HepG2 (cell line): Measurements from ENCODE around the gene BRCA1. TPM values are rescaled to one million over a fixed set of nuclear protein-coding genes. Genes with fewer than 3 reads are reported as not detected.

Experiments used
- ARID2 ChIP-seq: sonication (generic); formaldehyde crosslinking; IDR thresholded peaks from 2 replicates; pipeline ENCODE4 v1.8.1; 2022; ENCODE audit warnings: mild to moderate bottlenecking, missing genetic modification reagents, borderline replicate concordance
- ATRX ChIP-seq: sonication (generic); formaldehyde crosslinking; IDR thresholded peaks from 2 replicates; pipeline ENCODE4 v1.4.0; 2020; ENCODE audit warnings: missing genetic modification reagents, borderline replicate concordance
- GFI1 ChIP-seq: sonication (generic); formaldehyde crosslinking; IDR thresholded peaks from 2 replicates; pipeline ENCODE4 v1.5.0; 2020; ENCODE audit warnings: missing genetic modification reagents, mild to moderate bottlenecking, borderline replicate concordance
- KAT8 ChIP-seq: IDR thresholded peaks from 2 replicates; pipeline ENCODE4 v1.6.1; 2016; ENCODE audit warnings: missing genetic modification reagents, missing compliant biosample characterization
- KIAA2018 ChIP-seq: sonication (generic); formaldehyde crosslinking; IDR thresholded peaks from 2 replicates; pipeline ENCODE4 v1.5.0; 2020; ENCODE audit warnings: mild to moderate bottlenecking, missing genetic modification reagents, borderline replicate concordance
- RBAK ChIP-seq: sonication (generic); formaldehyde crosslinking; IDR thresholded peaks from 2 replicates; pipeline ENCODE4 v1.5.1; 2020; ENCODE audit warnings: mild to moderate bottlenecking, missing genetic modification reagents
- YEATS4 ChIP-seq: sonication (generic); formaldehyde crosslinking; IDR thresholded peaks from 2 replicates; pipeline ENCODE4 v1.4.0; 2020; ENCODE audit warnings: missing genetic modification reagents, borderline replicate concordance
- ZNF18 ChIP-seq: sonication (generic); formaldehyde crosslinking; IDR thresholded peaks from 2 replicates; pipeline ENCODE4 v1.8.0; 2022; ENCODE audit warnings: mild to moderate bottlenecking, missing genetic modification reagents; ENCODE audit not compliant: insufficient replicate concordance
- ZNF687 ChIP-seq: sonication (generic); formaldehyde crosslinking; IDR thresholded peaks from 2 replicates; pipeline ENCODE4 v1.5.1; 2020; ENCODE audit warnings: mild to moderate bottlenecking, missing genetic modification reagents, moderate library complexity
- ZNF776 ChIP-seq: sonication (generic); formaldehyde crosslinking; IDR thresholded peaks from 2 replicates; pipeline ENCODE4 v1.4.0; 2020; ENCODE audit warnings: mild to moderate bottlenecking, missing genetic modification reagents
- polyA plus RNA-seq, 8 experiments: library from polyadenylated mRNA; depleted of rRNA in 3 of 8; stranded (reverse) in 7 of 8; unstranded in 1 of 8; fragments of >200 nt; fragmentation: Illumina TruSeq in 4 of 8; extraction: Trizol in 4 of 8; gene quantifications; 2 replicates each; pipeline versions ENCODE4 v1.2.1 to v1.2.3, GENCODE V29; 2011 to 2016; ENCODE audit warnings: low read depth in 4 of 8, missing spikeins in 1 of 8, mixed read lengths in 1 of 8; ENCODE audit not compliant: insufficient read depth in 1 of 8
- total RNA-seq, 5 experiments: library from RNA; depleted of rRNA; stranded (reverse); fragments of >200 nt; fragmentation: Illumina TruSeq; extraction: Trizol; gene quantifications; 2 replicates each; pipeline ENCODE4 v1.2.3, GENCODE V29; 2016; ENCODE audit warnings: low read depth in 1 of 5
- TF ChIP-seq, protein P1 (sequence below): sonication (generic); formaldehyde crosslinking; IDR thresholded peaks from 2 replicates; pipeline ENCODE4 v1.4.0; 2020; ENCODE audit warnings: mild to moderate bottlenecking, missing genetic modification reagents

BRCA1 gene
- total and polyA plus RNA-seq, 2 of the 13 experiments (the other 11 are each of a cell fraction or from before 2014, with no cell fraction given): 13.3 to 37.5 TPM

DNA sequence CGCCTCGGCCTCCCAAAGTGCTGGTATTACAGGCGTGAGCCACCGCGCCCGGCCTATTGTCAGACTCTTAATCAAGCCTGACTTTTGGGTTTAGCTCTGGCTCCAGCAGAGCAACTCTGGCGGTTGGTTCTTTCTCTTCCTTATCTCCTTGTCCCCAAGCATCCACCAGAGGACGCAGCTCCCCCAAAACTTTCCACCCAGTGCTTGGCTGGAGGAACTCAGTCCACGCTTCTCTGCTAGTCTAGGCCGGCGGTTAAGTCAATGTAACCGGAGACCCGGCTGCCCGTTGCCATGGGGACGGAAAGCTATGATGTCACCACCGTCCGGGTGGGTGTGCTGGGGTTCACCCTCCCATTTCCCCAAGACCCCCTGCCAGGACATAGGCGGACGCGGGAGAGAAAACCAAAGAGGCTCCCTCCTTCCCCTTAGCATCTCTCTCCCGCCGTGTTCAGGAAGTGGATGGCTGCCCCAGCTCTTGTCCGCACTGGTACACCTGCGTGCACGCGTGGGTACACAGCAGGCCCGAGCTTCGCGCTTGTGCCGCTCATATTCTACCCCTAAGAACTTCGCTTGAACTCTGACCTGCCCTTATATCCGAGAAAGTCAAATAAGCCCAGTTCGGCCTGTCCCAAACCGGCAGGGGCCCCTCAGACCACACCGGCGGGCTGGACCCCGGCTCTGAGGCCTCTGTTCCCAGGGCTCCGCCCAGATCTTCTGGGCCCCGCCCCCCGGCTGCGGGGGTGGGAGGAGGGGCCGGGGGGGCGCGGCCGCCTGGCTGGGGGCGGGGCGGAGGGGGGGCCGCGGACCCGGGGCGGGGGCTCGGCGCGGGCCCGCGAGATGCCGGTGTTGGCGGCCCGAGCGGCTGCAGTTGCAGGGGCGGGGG is 100.5 kb downstream of the BRCA1 start, which contains the start of gene RND2 (continued):
- TF ChIP-seq, protein P1, sequence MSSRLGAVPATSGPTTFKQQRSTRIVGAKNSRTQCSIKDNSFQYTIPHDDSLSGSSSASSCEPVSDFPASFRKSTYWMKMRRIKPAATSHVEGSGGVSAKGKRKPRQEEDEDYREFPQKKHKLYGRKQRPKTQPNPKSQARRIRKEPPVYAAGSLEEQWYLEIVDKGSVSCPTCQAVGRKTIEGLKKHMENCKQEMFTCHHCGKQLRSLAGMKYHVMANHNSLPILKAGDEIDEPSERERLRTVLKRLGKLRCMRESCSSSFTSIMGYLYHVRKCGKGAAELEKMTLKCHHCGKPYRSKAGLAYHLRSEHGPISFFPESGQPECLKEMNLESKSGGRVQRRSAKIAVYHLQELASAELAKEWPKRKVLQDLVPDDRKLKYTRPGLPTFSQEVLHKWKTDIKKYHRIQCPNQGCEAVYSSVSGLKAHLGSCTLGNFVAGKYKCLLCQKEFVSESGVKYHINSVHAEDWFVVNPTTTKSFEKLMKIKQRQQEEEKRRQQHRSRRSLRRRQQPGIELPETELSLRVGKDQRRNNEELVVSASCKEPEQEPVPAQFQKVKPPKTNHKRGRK: no peak; the same call in 1 of the 2 replicates
- TF ChIP-seq ARID2 (CRISPR knock-in tag) (no peak), ZNF18 (peak; percentile 78), GFI1 (0 out of 2 replicates have a peak, but pooled peaks have one; percentile 50), ATRX (CRISPR knock-in tag) (no peak), RBAK (0 out of 2 replicates have a peak, but pooled peaks have one; percentile 23), KAT8 (CRISPR knock-in tag) (peak; percentile 69), ZNF687 (peak; percentile 86), KIAA2018 (CRISPR knock-in tag) (no peak), YEATS4 (no peak), ZNF776 (no peak)
